ENCODE data around the gene XRCC5.

Gene XRCC5

DNA sequence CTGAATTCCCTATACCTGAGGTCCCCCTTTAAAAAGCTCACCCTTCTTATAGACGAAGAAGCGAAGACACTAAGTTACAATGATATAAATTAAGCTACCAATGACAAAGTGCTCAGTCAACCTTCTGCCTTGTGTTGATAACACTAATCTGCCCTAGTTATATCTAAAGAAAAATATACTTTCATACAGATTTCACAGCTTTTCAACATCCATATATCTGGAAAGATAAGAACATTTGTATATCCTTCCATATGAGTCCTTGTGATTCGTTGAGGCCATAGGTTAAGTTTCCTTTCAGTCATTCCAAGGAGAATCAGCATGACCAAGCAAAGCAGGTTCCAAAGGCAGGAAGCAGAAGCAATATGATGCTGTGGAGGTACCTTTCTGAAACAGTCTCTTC is 46.8 kb downstream of the XRCC5 start:
- TF ChIP-seq FOXP2 (optimal IDR thresholded peaks at IDR 0.05; ENCODE audit: borderline replicate concordance, extremely low read depth, extremely low read length, insufficient read depth) (no peak), SIN3A (IDR thresholded peaks at IDR 0.05; ENCODE audit: borderline replicate concordance, insufficient read depth, low read length) (no peak), POLR2AphosphoS5 (IDR thresholded peaks at IDR 0.05; ENCODE audit: low read depth, low read length) (no peak), TAF1 (IDR thresholded peaks at IDR 0.05; ENCODE audit: borderline replicate concordance, insufficient read depth, low read length) (no peak)
- TF ChIP-seq, protein P1, sequence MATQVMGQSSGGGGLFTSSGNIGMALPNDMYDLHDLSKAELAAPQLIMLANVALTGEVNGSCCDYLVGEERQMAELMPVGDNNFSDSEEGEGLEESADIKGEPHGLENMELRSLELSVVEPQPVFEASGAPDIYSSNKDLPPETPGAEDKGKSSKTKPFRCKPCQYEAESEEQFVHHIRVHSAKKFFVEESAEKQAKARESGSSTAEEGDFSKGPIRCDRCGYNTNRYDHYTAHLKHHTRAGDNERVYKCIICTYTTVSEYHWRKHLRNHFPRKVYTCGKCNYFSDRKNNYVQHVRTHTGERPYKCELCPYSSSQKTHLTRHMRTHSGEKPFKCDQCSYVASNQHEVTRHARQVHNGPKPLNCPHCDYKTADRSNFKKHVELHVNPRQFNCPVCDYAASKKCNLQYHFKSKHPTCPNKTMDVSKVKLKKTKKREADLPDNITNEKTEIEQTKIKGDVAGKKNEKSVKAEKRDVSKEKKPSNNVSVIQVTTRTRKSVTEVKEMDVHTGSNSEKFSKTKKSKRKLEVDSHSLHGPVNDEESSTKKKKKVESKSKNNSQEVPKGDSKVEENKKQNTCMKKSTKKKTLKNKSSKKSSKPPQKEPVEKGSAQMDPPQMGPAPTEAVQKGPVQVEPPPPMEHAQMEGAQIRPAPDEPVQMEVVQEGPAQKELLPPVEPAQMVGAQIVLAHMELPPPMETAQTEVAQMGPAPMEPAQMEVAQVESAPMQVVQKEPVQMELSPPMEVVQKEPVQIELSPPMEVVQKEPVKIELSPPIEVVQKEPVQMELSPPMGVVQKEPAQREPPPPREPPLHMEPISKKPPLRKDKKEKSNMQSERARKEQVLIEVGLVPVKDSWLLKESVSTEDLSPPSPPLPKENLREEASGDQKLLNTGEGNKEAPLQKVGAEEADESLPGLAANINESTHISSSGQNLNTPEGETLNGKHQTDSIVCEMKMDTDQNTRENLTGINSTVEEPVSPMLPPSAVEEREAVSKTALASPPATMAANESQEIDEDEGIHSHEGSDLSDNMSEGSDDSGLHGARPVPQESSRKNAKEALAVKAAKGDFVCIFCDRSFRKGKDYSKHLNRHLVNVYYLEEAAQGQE (IDR thresholded peaks at IDR 0.05; ENCODE audit: insufficient read depth in 1 of 2, low read depth in 2 of 2, low read length in 2 of 2), result no peak

DNA sequence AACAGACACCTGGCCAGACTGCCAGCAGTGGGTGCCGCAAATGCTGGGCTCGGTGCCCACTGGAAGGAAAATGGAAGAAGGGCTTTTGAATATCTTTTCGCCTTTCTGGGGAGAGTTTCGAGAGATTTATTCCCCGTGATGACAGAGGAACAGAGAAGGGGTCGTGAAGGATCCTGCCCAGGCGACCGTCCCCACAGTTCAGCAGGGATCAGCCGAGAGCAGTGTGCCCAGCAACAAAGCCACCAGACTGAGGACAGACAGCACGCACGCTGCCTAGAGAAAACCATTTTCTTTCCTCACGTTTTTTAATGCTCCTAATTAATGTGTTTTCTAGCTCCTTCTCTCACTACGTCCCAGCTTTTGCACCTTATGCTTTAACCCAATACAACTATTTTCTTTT is 47.7 kb downstream of the XRCC5 start:
- TF ChIP-seq FOXP2 (optimal IDR thresholded peaks at IDR 0.05; ENCODE audit: borderline replicate concordance, extremely low read depth, extremely low read length, insufficient read depth) (no peak), SIN3A (IDR thresholded peaks at IDR 0.05; ENCODE audit: borderline replicate concordance, insufficient read depth, low read length) (no peak), TAF1 (IDR thresholded peaks at IDR 0.05; ENCODE audit: borderline replicate concordance, insufficient read depth, low read length) (no peak), POLR2AphosphoS5 (IDR thresholded peaks at IDR 0.05; ENCODE audit: low read depth, low read length) (no peak)
- TF ChIP-seq, protein P1 (IDR thresholded peaks at IDR 0.05; ENCODE audit: insufficient read depth in 1 of 2, low read depth in 2 of 2, low read length in 2 of 2), result no peak

DNA sequence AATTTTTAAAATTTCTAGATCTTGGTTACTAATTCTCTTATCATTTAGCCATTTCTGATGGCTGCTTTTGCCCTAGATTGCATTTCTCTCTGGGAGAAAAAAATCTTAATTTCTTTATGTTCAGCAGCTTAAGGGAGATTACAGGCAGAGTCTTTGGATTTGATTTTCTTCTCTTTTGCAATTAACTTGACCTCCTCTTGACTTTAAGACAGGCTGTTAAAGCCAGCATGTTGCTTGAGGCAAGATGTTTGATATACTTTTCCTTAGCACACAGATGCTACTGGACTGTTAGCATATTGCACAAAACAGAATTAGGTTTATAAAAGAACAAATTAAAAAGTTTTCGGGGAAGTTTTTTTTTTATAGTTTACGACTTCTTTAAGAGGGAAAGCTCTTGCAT is 50.0 kb downstream of the XRCC5 start:
- TF ChIP-seq SIN3A (IDR thresholded peaks at IDR 0.05; ENCODE audit: borderline replicate concordance, insufficient read depth, low read length) (no peak), FOXP2 (optimal IDR thresholded peaks at IDR 0.05; ENCODE audit: borderline replicate concordance, extremely low read depth, extremely low read length, insufficient read depth) (no peak), POLR2AphosphoS5 (IDR thresholded peaks at IDR 0.05; ENCODE audit: low read depth, low read length) (no peak), TAF1 (IDR thresholded peaks at IDR 0.05; ENCODE audit: borderline replicate concordance, insufficient read depth, low read length) (no peak)
- TF ChIP-seq, protein P1 (IDR thresholded peaks at IDR 0.05; ENCODE audit: insufficient read depth in 1 of 2, low read depth in 2 of 2, low read length in 2 of 2), result no peak

DNA sequence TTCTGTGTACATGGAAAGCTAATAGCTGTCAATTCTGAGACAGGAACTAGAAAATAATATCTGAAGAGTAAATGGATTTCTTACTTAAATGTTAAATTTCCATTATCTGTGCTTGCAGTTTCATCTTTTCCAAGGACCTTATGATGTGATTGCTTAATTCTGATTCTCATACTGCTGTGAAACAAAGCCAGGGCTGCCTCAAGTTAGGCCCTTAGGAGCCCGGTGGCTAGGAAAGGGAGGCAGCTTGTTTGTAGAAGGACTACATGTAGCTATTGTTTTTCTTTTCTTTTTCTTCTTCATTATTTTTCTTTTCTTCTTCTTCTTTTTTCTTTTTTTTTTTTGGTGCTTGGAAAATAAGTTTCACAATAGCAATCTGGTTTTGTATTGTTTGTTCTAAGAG is 50.5 kb downstream of the XRCC5 start:
- no peak for TF ChIP-seq SIN3A (IDR thresholded peaks at IDR 0.05; ENCODE audit: borderline replicate concordance, insufficient read depth, low read length)
- TF ChIP-seq, protein P1 (IDR thresholded peaks at IDR 0.05; ENCODE audit: insufficient read depth in 1 of 2, low read depth in 2 of 2, low read length in 2 of 2), result no peak

DNA sequence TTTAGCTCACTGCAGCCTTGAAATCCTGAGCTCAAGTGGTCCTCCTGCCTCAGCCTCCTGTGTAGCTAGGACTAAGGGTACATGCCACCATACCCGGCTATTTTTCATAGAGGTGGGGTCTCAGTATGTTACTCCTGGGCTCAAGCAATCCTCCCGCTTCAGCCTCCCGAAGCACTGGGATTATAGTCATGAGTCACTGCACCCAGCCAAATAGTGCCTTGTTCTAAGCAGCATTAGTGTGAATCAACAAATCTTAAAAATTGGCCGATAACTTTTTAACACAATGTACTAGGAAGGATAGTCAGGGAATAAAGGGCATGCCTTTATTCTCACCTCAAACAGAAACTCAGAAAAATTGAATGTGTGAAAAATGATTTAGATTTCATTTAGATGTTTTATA is 51.6 kb downstream of the XRCC5 start:
- TF ChIP-seq FOXP2 (optimal IDR thresholded peaks at IDR 0.05; ENCODE audit: borderline replicate concordance, extremely low read depth, extremely low read length, insufficient read depth) (no peak), TAF1 (IDR thresholded peaks at IDR 0.05; ENCODE audit: borderline replicate concordance, insufficient read depth, low read length) (no peak), SIN3A (IDR thresholded peaks at IDR 0.05; ENCODE audit: borderline replicate concordance, insufficient read depth, low read length) (no peak), POLR2AphosphoS5 (IDR thresholded peaks at IDR 0.05; ENCODE audit: low read depth, low read length) (no peak)
- TF ChIP-seq, protein P1 (IDR thresholded peaks at IDR 0.05; ENCODE audit: insufficient read depth in 1 of 2, low read depth in 2 of 2, low read length in 2 of 2), result no peak

Measured in PFSK-1 (cell line).